HG03439 (cell line): Measurements from ENCODE around the gene TMEM74B.

ENCODE experiments used
- ATAC-seq: cut with Tn5 transposase; IDR thresholded peaks from one replicate; pipeline ENCODE4 v1.9.1; 2021; ENCODE audit warnings: mild to moderate bottlenecking, moderate library complexity; ENCODE audit not compliant: unreplicated experiment

TMEM74B gene

GRCh38 chr20:1183153-1183552, 1.6 kb downstream of the TMEM74B start:
- no peak for ATAC-seq

- no peak for ATAC-seq
Measured at GRCh38 chr20:1182106-1182505, 2.7 kb downstream of the TMEM74B start.

- no peak for ATAC-seq
Measured at GRCh38 chr20:1180949-1181348, 3.8 kb downstream of the TMEM74B start.

- ATAC-seq = no peak
Measured at GRCh38 chr20:1178623-1179022, 6.2 kb downstream of the TMEM74B start.

- no peak for ATAC-seq
Measured at GRCh38 chr20:1178103-1178502, 6.7 kb downstream of the TMEM74B start.

- no peak for ATAC-seq
Measured at GRCh38 chr20:1177680-1178079, 7.1 kb downstream of the TMEM74B start.

- ATAC-seq = no peak
Measured at GRCh38 chr20:1174787-1175186, 10.0 kb downstream of the TMEM74B start.

GRCh38 chr20:1173698-1174097, 11.1 kb downstream of the TMEM74B start:
- ATAC-seq = no peak

- no peak for ATAC-seq
Measured at GRCh38 chr20:1171461-1172093, 13.2 kb downstream of the TMEM74B start.

- no peak for ATAC-seq
Measured at GRCh38 chr20:1169224-1169623, 15.6 kb downstream of the TMEM74B start.

- ATAC-seq = no peak
Measured at GRCh38 chr20:1166948-1167720, 17.6 kb downstream of the TMEM74B start.

- ATAC-seq = no peak
Measured at GRCh38 chr20:1165941-1166340, 18.8 kb downstream of the TMEM74B start.

- no peak for ATAC-seq
Measured at GRCh38 chr20:1165521-1165920, 19.3 kb downstream of the TMEM74B start.

- no peak for ATAC-seq
Measured at GRCh38 chr20:1164871-1165270, 19.9 kb downstream of the TMEM74B start.

GRCh38 chr20:1163653-1164052, 21.1 kb downstream of the TMEM74B start:
- ATAC-seq = no peak

- no peak for ATAC-seq
Measured at GRCh38 chr20:1163105-1163504, 21.7 kb downstream of the TMEM74B start.

- ATAC-seq = no peak
Measured at GRCh38 chr20:1160991-1161390, 23.8 kb downstream of the TMEM74B start.

GRCh38 chr20:1160496-1160895, 24.3 kb downstream of the TMEM74B start:
- no peak for ATAC-seq

- ATAC-seq = no peak
Measured at GRCh38 chr20:1155342-1155741, 29.4 kb downstream of the TMEM74B start.

- no peak for ATAC-seq
Measured at GRCh38 chr20:1154691-1155090, 30.1 kb downstream of the TMEM74B start.

- no peak for ATAC-seq
Measured at GRCh38 chr20:1154226-1154625, 30.6 kb downstream of the TMEM74B start.

GRCh38 chr20:1150968-1151367, 33.8 kb downstream of the TMEM74B start:
- no peak for ATAC-seq

- ATAC-seq = no peak
Measured at GRCh38 chr20:1150218-1150617, 34.6 kb downstream of the TMEM74B start.
